ENCODE data around the gene LETMD1. TPM values are rescaled to one million over a fixed set of nuclear protein-coding genes. Genes with fewer than 3 reads are reported as not detected.
"Not testable (repeated sequence)": the region's sequence is repeated elsewhere in the genome, so short reads cannot be mapped to it uniquely, and the experiment has no call there.

LETMD1 gene
- total RNA-seq, 2 experiments from 2014 or later = 61.4 to 68.9 TPM

- POLR2A ChIA-PET = no interaction called here
- CTCF ChIA-PET = no interaction called here
Measured at GRCh38 chr12:51065530-51065929, 17.4 kb downstream of the LETMD1 start.

- ChIA-PET POLR2A (no interaction called here), CTCF (interaction anchor here (1.2 kb wide), 1 partner anchor 11 kb away, joined by 3 read pairs; no protein-coding TSS in a partner anchor)
Measured at GRCh38 chr12:51067229-51067628, 19.1 kb downstream of the LETMD1 start.

DNA sequence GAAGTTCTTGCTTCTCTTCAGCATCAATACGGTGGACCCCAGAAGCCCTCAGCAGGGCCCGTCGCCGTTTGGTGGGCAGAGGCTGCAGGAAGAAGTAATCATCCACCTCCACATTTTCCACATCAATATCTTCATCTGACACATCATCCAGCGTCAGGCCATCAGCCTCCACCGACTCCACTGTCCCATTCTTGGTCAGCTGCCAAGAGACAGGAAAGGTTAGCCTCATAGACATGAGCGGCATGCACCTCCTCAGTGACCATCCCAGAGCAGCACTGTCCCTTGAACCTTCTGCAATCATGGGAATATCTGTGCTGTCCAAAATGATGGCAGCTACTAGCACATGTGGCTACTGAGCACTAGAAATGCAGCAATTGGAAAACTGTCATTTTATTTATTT, 19.6 kb downstream of the LETMD1 start:
- ChIA-PET CTCF (no interaction called here), POLR2A (no interaction called here)

DNA sequence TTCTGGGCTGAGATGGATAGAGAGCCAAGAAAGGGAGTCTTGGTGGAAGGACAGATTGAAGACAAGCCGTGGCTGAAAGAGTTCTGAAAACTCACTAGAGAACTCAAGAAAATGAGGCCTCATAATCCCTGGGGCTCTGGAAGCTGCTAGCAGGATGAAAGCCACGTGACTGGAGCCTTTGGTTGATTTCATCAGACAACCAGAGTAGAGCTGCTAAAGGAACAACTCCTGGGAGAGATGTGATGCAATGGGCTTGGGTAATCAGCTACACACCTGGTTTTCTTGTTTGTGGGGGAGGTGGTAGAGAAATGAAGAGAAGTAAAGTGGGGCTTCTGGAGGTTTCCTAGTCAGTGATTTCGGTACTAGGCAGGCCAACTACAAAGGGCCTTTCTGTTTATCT, 21.9 kb downstream of the LETMD1 start:
- ChIA-PET POLR2A (no interaction called here), CTCF (no interaction called here)

DNA sequence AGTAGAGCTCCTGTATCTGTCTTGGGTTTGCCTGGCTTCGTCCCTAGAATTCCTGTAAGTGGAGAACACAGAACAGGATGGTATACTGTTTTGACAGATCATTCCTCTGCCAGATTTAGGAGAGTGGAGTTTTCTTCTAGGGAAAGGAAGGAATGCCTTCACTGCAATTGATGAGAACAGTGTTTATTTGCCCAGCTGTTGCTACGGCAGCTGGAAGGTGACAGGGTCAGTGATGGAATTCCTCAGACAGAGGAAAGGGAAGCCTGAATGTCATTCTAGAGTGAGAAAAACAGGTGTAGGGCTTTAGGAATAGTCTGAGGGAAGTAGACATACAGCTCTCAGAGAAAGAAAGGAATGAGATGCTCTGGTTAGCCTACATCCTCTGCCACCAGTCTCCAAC, 23.5 kb downstream of the LETMD1 start:
- POLR2A ChIA-PET = no interaction called here
- CTCF ChIA-PET = no interaction called here

DNA sequence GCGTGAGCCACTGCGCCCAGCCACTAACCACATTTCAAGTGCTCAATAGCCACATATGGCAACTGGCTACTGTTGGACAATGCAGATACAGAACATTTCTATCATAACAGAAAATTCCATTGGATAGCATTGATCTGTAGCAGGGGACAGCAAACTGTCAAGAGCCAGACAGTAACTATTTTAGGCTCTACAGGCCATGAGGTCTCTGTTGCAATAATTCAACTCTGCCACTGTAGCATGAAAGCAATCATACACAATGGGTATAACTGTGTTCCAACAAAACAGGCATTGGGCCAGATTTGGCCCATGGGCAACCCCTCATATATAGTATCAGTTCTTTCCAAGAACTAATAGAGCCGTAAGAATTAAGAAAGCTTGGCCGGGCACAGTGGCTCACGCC, 27.3 kb downstream of the LETMD1 start:
- ChIA-PET CTCF (interaction anchor here (0.8 kb wide), 1 partner anchor 11 kb away, joined by 4 read pairs; no protein-coding TSS in a partner anchor), POLR2A (interaction anchor here (0.7 kb wide), 1 partner anchor 137 kb away, joined by 6 read pairs; no protein-coding TSS in a partner anchor)

GRCh38 chr12:51076236-51076930, 28.3 kb downstream of the LETMD1 start:
- CTCF ChIA-PET = interaction anchor here (0.6 to 1.0 kb wide), 4 partner anchors 10 to 552 kb away, joined by 3 to 5 read pairs (median 4); no protein-coding TSS in a partner anchor
- POLR2A ChIA-PET = interaction anchor here (0.7 to 1.0 kb wide), 2 partner anchors 28 to 112 kb away, joined by 3 to 5 read pairs; no protein-coding TSS in a partner anchor

DNA sequence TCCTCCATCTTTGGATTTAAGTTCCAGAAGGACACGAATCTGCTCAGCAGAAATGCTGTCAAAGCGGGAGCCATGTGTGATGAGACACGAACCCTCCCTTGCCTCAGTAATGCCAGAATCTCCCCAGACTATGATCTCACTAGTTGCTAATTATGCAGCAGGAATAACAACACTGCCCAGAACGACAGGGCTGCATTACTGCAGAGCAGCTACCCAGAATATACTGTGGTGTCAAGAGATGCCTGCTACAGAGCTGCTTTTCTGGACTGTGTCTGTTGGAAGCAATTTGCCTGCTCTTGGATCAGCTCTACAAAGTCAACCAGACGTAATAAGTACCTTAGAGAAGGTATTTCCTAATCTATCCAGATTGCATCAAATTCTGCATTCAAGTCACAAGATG, 29.8 kb downstream of the LETMD1 start:
- POLR2A ChIA-PET = no interaction called here
- CTCF ChIA-PET = no interaction called here

- POLR2A ChIA-PET, CTCF ChIA-PET: not testable (repeated sequence)
Measured at GRCh38 chr12:51078346-51078745, 30.2 kb downstream of the LETMD1 start.

DNA sequence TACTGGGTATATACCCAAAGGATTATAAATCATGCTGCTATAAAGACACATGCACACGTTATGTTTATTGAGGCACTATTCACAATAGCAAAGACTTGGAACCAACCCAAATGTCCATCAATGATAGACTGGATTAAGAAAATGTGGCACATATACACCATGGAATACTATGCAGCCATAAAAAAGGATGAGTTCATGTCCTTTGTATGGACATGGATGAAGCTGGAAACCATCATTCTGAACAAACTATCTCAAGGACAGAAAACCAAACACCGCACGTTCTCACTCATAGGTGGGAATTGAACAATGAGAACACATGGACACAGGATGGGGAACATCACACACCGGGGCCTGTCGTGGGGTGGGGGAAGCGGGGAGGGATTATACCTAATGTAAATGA, 30.7 kb downstream of the LETMD1 start:
- CTCF ChIA-PET, POLR2A ChIA-PET: not testable (repeated sequence)

- ChIA-PET CTCF (no interaction called here), POLR2A (no interaction called here)
Measured at GRCh38 chr12:51080136-51080535, 32.0 kb downstream of the LETMD1 start.

DNA sequence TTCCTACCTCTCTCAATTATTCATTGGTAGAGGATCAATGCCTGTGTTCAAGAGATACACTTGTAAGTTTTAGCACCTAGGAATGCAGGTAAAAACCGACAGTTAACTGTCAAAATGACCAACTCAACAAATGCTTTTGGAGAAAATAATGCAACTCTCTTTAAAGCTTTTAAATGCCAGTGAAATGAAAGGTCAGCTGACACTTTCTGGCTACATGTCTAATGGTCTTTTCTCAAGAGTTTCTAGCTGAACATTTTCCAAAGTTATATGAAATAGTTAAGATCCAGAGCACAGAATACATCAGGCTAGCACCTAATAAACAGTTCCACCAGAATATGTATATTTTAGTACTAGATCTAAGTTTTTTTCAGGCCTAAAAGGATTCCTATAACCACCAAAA, 33.3 kb downstream of the LETMD1 start:
- ChIA-PET CTCF (no interaction called here), POLR2A (interaction anchor here (1.3 kb wide), 1 partner anchor 55 kb away, joined by 10 read pairs; no protein-coding TSS in a partner anchor)

- CTCF ChIA-PET = no interaction called here
- POLR2A ChIA-PET = interaction anchor here (0.6 to 2.1 kb wide), 12 partner anchors 38 to 396 kb away, joined by 3 to 15 read pairs (median 4); partner anchors contain the start of genes ATF1, DAZAP2, POU6F1 and SLC11A2
Measured at GRCh38 chr12:51082561-51083125, 34.5 kb downstream of the LETMD1 start.

DNA sequence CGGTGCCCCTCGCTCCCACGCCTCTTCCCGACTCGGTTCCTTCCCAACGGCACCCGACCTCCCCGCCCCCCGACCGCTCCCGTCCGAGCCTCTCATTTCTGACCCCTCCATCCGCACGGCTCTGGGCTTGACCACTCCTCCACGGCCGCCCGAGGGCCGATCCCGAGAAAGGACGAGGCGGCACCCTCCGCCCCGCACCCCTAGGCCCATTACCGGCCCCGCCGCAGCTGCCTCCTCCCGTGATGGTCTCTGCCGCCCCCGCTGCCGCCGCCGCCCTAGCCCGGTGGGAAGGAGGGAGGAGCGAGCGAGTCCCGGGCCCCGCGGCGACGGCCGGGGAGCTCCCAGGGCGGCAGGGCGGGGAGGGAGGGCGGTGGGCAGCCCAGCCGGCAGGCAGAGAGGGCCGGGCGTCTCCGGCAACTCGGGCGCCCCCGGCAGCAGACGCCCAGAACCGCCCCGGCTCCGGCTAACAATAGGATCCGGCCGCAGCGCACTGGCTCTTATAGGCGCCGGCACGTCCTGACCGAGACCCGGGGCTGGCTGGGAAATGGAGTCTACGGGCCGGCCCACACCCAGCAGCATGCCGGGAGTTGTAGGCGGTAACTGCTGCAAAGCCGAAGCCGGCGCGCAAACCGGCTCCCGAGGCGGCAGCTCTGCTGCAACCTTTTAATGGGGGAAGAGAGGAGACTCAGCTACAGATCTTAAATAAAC, 35.2 kb downstream of the LETMD1 start, which contains the start of gene CSRNP2:
CSRNP2 (minus strand) TSS at position 471 of the 708 bp plus-strand sequence. CDS start 7,035 bp downstream, outside the sequence.
- POLR2A ChIA-PET = interaction anchor here (0.6 to 2.1 kb wide), 13 partner anchors 20 to 397 kb away, joined by 3 to 15 read pairs (median 3); partner anchors contain the start of genes ATF1, DAZAP2, POU6F1 and SLC11A2
- CTCF ChIA-PET = interaction anchor here (0.7 kb wide), 1 partner anchor 1713 kb away, joined by 4 read pairs; no protein-coding TSS in a partner anchor

DNA sequence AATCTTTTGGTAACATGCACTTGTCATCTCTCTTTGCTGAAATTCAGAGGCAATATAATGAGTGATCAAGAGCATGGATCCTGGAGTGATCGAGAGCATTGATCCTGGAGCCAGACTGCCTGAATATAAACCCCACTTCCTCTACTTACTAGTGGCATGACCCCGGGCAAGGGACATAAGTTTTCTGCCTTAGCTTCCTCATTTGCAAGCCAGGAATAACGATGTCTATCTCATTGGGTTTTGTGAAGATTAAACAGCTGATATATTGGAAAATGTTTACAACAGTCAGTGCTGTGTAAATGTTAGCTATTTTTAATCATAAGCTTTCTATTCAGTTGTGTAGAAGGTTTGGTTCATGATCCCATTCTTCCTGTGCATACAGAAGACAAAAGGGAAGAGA, 37.6 kb downstream of the LETMD1 start:
- ChIA-PET CTCF (interaction anchor here (1.6 kb wide), 1 partner anchor 10 kb away, joined by 4 read pairs; no protein-coding TSS in a partner anchor), POLR2A (no interaction called here)

DNA sequence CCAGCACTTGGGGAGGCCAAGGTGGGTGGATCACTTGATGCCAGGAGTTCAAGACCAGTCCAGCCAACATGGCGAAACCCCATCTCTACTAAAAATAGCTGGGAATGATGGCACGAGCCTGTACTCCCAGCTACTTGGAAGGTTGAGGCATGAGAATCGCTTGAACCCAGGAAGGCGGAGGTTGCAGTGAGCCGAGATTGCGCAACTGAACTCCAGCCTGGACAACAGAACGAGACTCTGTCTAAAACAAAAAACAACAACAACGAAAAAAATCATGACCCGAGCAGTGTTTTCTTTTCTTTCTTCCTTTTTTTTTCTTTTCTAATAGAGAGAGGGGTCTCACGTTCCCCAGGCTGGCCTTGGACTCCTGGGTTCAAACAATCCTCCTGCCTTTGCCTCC, 38.8 kb downstream of the LETMD1 start:
- CTCF ChIA-PET = interaction anchor here (1.6 kb wide), 1 partner anchor 11 kb away, joined by 4 read pairs; no protein-coding TSS in a partner anchor

GRCh38 chr12:51087818-51088217, 39.7 kb downstream of the LETMD1 start:
- ChIA-PET CTCF (no interaction called here), POLR2A (no interaction called here)

More for the DNA sequence above, 38.8 kb downstream of the LETMD1 start:
- POLR2A ChIA-PET = no interaction called here

GRCh38 chr12:51090705-51091229, 42.6 kb downstream of the LETMD1 start:
- ChIA-PET CTCF (no interaction called here), POLR2A (no interaction called here)

DNA sequence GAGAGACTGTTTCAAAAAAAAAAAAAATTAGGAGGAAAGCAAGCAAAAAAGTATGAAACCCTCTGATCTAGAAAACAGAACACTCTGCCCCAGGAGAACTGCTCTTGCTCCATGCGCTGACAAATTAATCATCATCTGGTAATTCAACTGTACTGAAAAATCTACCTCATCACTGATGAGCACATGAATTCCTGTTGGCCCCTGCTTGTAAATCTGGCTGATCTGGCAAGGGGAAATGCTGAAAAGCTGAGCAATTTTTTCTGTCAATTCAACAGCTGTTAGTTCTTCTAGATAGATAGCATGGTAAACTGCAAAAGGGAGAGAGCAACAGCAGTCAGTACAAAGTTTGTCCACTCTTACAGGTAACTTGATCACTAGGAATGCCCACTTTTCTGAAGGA, 50.5 kb downstream of the LETMD1 start:
- POLR2A ChIA-PET = interaction anchor here (0.7 kb wide), 1 partner anchor 50 kb away, joined by 3 read pairs; no protein-coding TSS in a partner anchor
- CTCF ChIA-PET = no interaction called here

- POLR2A ChIA-PET = interaction anchor here (0.6 kb wide), 1 partner anchor 168 kb away, joined by 3 read pairs; no protein-coding TSS in a partner anchor
- CTCF ChIA-PET = no interaction called here
Measured at GRCh38 chr12:51103977-51104376, 55.9 kb downstream of the LETMD1 start.
